Prostate gland (tissue), 2 donors: Measurements from ENCODE around the gene ARHGAP4. TPM values are rescaled to one million over a fixed set of nuclear protein-coding genes. Genes with fewer than 3 reads are reported as not detected.

Experiments used
- DNase-seq: peaks from one replicate; pipeline ENCODE4 v3.0.0-alpha.2; 2019; ENCODE audit warnings: low spot score
- H3K27ac ChIP-seq, 2 donors: fragments of 200-600 bp; sonication (generic); 2 replicates each; pipeline ENCODE4 v1.5.1; 2017 to 2019
- H3K27me3 ChIP-seq: fragments of 200-600 bp; sonication (generic); replicated peaks from 2 replicates; pipeline ENCODE4 v1.5.1; 2019; ENCODE audit not compliant: insufficient read depth
- H3K36me3 ChIP-seq, 2 donors: fragments of 200-600 bp; sonication (generic); 1 replicate in 1 of 2; 2 replicates in 1 of 2; pipeline versions ENCODE4 v1.5.1 to v1.8.1; 2017 to 2019
- H3K4me1 ChIP-seq: fragments of 200-600 bp; sonication (generic); replicated peaks from 2 replicates; pipeline ENCODE4 v1.5.1; 2019
- H3K4me3 ChIP-seq, 2 donors: fragments of 200-600 bp; sonication (generic); 2 replicates each; pipeline ENCODE4 v1.5.1; 2017 to 2019
- H3K9me3 ChIP-seq: fragments of 200-600 bp; sonication (generic); 2 replicates; pipeline ENCODE4 v1.5.1; 2017
- CTCF ChIP-seq, 4 experiments: fragments of 200-600 bp in 2 of 4; fragments of 450-650 bp in 2 of 4; sonication (generic) in 2 of 4; IDR thresholded peaks; 1 replicate in 3 of 4; 2 replicates in 1 of 4; pipeline ENCODE4 v1.5.1; 2016 to 2019; ENCODE audit warnings: antibody characterized with exemption in 4 of 4, mild to moderate bottlenecking in 2 of 4, moderate library complexity in 2 of 4
- POLR2A ChIP-seq: fragments of 450-650 bp; IDR thresholded peaks from one replicate; pipeline ENCODE4 v1.6.1; 2016; ENCODE audit warnings: antibody characterized with exemption, mild to moderate bottlenecking
- POLR2AphosphoS5 ChIP-seq: sonication (generic); formaldehyde crosslinking; IDR thresholded peaks from one replicate; pipeline ENCODE4 v1.6.1; 2017; ENCODE audit warnings: antibody characterized with exemption
- WGBS: methylation state at CpG from one replicate; pipeline ENCODE4 v1.1.5; 2018; 5-methylcytosine and 5-hydroxymethylcytosine counted together
- intact Hi-C: fragments of 100-400 bp; cut with DNase I; formaldehyde crosslinking; loops from one replicate; pipeline ENCODE4 v1.14.2; 2022
- total RNA-seq, 2 donors: library from RNA; depleted of rRNA; stranded (reverse); fragments of >200 nt; gene quantifications; one replicate each; pipeline ENCODE4 v1.1.0, GENCODE V29; 2016

Gene ARHGAP4
- total RNA-seq, 2 donors from 2014 or later, result 11.9 to 41.1 TPM

DNA sequence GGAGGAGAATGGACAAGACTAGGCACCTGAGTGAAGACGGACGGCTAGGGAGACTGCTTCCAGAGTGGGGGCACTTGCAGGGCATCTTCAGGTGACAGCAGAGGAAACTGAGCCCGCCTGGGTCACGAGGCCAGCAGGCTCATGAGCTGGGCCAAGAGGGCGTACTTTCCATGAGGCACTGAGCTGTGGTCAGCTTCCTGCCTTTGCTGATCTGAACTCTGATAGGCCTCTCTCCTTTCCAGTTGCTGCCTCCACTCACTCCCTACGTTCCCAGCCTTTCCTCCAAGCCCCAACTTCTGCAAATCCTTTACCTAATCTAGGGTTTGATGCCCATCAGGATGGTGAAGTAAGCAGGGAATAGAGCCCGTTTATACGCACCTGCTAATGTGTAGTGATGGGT, 38.7 kb downstream of the ARHGAP4 start:
- Histone ChIP-seq H3K4me1 (no peaks in the 10 kb centered on the region), H3K27ac (no peak overlapping the region), H3K36me3 (no peaks in the 10 kb centered on the region), H3K4me3 (no peak overlapping the region), H3K27me3 (peaks cover 2% of the 10 kb centered on the region), H3K9me3 (no peaks in the 10 kb centered on the region)
- no peak for DNase-seq
- intact Hi-C loops, result no loop called here
- 62% methylated on average over 8 of the region's 8 CpGs for whole genome bisulfite sequencing
- TF ChIP-seq CTCF (IDR thresholded peaks at IDR 0.05) (no peak), POLR2AphosphoS5 (no peak), POLR2A (no peak)

GRCh38 chrX:153886915-153887314, 39.1 kb downstream of the ARHGAP4 start:
- no peak for DNase-seq
- Histone ChIP-seq H3K4me3 (no peak overlapping the region), H3K9me3 (no peaks in the 10 kb centered on the region), H3K4me1 (no peaks in the 10 kb centered on the region), H3K27ac (no peak overlapping the region), H3K36me3 (no peaks in the 10 kb centered on the region), H3K27me3 (peaks cover 2% of the 10 kb centered on the region)
- TF ChIP-seq POLR2AphosphoS5, result no peak
- no peak for TF ChIP-seq POLR2A
- no peak for TF ChIP-seq CTCF (IDR thresholded peaks at IDR 0.05)
- intact Hi-C loops, result no loop called here
- 47% methylated on average over 5 of the region's 13 CpGs for WGBS

DNA sequence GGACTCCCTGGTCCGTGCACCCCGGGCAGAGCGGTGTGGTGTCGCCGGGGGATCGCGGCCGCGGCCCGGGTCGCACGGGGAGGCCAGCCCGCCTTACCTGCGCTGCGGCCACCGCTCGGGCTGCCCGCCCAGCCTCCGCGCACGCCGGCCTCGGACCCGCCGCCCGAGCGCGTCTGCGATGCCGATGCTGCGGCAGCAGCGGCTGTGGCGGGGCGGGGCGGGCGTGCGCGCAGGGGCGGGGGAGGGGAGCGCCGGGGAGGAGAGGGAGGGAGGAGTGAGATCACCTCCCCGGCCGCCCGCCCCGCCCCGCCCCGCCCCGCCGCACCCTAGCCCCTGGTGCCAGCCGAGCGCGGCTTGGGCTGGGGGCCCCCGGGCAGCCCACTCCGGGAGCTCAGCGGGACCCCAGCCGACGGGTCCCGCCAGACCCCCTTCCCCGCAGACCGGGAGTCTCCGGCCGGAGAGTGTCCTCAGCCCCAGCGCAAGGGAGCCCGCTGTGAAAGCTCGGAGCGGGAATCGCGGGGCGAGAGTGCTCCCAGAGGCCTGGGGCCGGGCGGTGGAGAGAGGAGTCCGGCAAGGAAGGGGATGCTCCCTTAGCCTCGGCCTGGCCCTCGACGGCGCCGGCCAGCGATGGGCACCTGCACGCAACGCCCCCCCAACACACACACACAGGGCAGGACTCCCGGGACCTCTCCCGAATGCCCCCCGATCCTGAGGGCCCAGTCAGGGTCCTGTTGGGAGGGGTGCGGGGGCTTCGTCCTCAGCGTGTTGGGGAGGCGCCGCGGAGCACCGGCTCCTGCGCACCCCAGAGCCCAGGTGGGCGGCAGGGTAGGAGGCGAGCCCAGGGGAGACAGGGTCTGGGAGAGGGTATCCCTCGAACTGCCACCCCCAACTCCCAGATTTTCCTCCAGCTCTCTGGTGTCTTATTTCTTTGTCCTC, 39.8 kb downstream of the ARHGAP4 start, which contains the start of gene L1CAM:
Gene L1CAM, minus strand, starts transcription at position 206 of the 936 bp plus-strand sequence. CDS start 10,337 bp downstream, outside the sequence.
- WGBS, result 9% methylated on average over 15 of the region's 94 CpGs
- Histone ChIP-seq H3K4me1 (no peaks in the 10 kb centered on the region), H3K9me3 (no peaks in the 10 kb centered on the region), H3K36me3 (no peaks in the 10 kb centered on the region), H3K4me3 (no peak within 1 kb of the TSS), H3K27ac (no peak within 1 kb of the TSS), H3K27me3 (peaks cover 2% of the 10 kb centered on the region)
- DNase-seq, result no peak
- intact Hi-C loops, result no loop called here
- TF ChIP-seq CTCF (IDR thresholded peaks at IDR 0.05) (no peak), POLR2AphosphoS5 (no peak), POLR2A (no peak)

GRCh38 chrX:153885208-153885787, 40.8 kb downstream of the ARHGAP4 start:
- Histone ChIP-seq H3K36me3 (no peaks in the 10 kb centered on the region), H3K4me3 (no peak overlapping the region)

More at GRCh38 chrX:153885208-153885787, 40.8 kb downstream of the ARHGAP4 start:
- H3K9me3 ChIP-seq, result no peaks in the 10 kb centered on the region
- intact Hi-C loops, result no loop called here
- H3K4me1 ChIP-seq, result no peaks in the 10 kb centered on the region
- TF ChIP-seq POLR2A, result no peak
- no peak for TF ChIP-seq POLR2AphosphoS5
- no peak for TF ChIP-seq CTCF (IDR thresholded peaks at IDR 0.05)
- DNase-seq, result no peak
- no peak overlapping the region for H3K27ac ChIP-seq
- 0% methylated on average over 9 of the region's 32 CpGs for WGBS
- peaks cover 2% of the 10 kb centered on the region for H3K27me3 ChIP-seq
